HepG2 (cell line): Measurements from ENCODE around the gene BACH2. TPM values are rescaled to one million over a fixed set of nuclear protein-coding genes. Genes with fewer than 3 reads are reported as not detected.

ENCODE experiments used
- ATAC-seq: fragments of 200-7000 bp; cut with Tn5 transposase; 3 replicates; pipeline ENCODE4 v1.9.1; 2020; ENCODE audit warnings: mild to moderate bottlenecking, moderate library complexity
- BruUV-seq: library from RNA; stranded (reverse); fragments of 400-500 nt; replicated peaks from 2 replicates; lab custom pipeline; 2021; lab: Mats Ljungman, UMichigan
- CTCF ChIA-PET: fragments of 300-600 bp; formaldehyde crosslinking; extraction: SDS; loops from one replicate; lab custom pipeline; 2021; ENCODE audit warnings: low total read pairs, inconsistent platforms, low intra/inter-chr PET ratio; lab: Yijun Ruan, JAX
- POLR2A ChIA-PET: fragments of 350-600 bp; sonication (Branson Sonifier 250); formaldehyde crosslinking; loops from one replicate; lab custom pipeline; 2020; ENCODE audit warnings: antibody characterized with exemption, inconsistent platforms; lab: Yijun Ruan, JAX
- DNase-seq: peaks from one replicate; pipeline ENCODE4 v3.0.0-alpha.2; 2015; ENCODE audit warnings: low spot score
- FAIRE-seq: peaks from 3 replicates; lab custom pipeline; 2011; peaks lifted over from hg19 to GRCh38; lab: Jason Lieb, UNC
- H2AFZ ChIP-seq: one replicate; pipeline ENCODE4 v1.6.1; 2011; ENCODE audit warnings: low read length, inconsistent platforms
- H3K27ac ChIP-seq: fragments of 300-600 bp; 3 replicates; pipeline ENCODE4 v1.8.0; 2011; ENCODE audit warnings: mixed run types, mild to moderate bottlenecking, mixed read lengths, low read length, inconsistent platforms; ENCODE audit not compliant: insufficient read depth; ENCODE audit errors: extremely low read length
- H3K27me3 ChIP-seq, 2 experiments: fragments of 200-600 bp in 1 of 2; 2 replicates in 1 of 2; 3 replicates in 1 of 2; pipeline versions ENCODE4 v1.6.0 to v1.8.0; 2011; ENCODE audit warnings: low read length in 2 of 2, mild to moderate bottlenecking in 2 of 2, moderate library complexity in 2 of 2, inconsistent platforms in 1 of 2; ENCODE audit not compliant: insufficient read depth in 2 of 2, control insufficient read depth in 1 of 2
- H3K36me3 ChIP-seq, 2 experiments: fragments of 200-600 bp in 1 of 2; replicated peaks in 1 of 2; 2 replicates in 1 of 2; 3 replicates in 1 of 2; pipeline versions ENCODE4 v1.5.1 to v1.8.0; 2011; ENCODE audit warnings: low read length in 2 of 2, inconsistent platforms in 1 of 2; ENCODE audit not compliant: insufficient read depth in 2 of 2, control insufficient read depth in 1 of 2
- H3K4me1 ChIP-seq: 2 replicates; pipeline ENCODE4 v1.5.1; 2012; ENCODE audit warnings: low read length, inconsistent platforms; ENCODE audit not compliant: insufficient read depth
- H3K4me2 ChIP-seq: 2 replicates; pipeline ENCODE4 v1.6.0; 2011; ENCODE audit warnings: low read depth, low read length, inconsistent platforms
- H3K4me3 ChIP-seq, 3 experiments: fragments of 200-600 bp in 1 of 3; sonication (generic), shearing (Covaris generic) in 1 of 3; replicated peaks in 1 of 3; 2 replicates each; pipeline ENCODE4 v1.5.1; 2011 to 2016; ENCODE audit warnings: low read length in 3 of 3, inconsistent platforms in 2 of 3, low read depth in 2 of 3, mild to moderate bottlenecking in 2 of 3, control low read depth in 1 of 3, mixed read lengths in 1 of 3; ENCODE audit not compliant: insufficient read depth in 1 of 3
- H3K79me2 ChIP-seq: one replicate; pipeline ENCODE4 v1.6.1; 2011; ENCODE audit warnings: low read length, inconsistent platforms; ENCODE audit not compliant: insufficient read depth
- H3K9ac ChIP-seq: 2 replicates; pipeline ENCODE4 v1.6.0; 2011; ENCODE audit warnings: mild to moderate bottlenecking, low read depth, low read length, inconsistent platforms; ENCODE audit not compliant: insufficient read depth
- H3K9me3 ChIP-seq: 2 replicates; pipeline ENCODE4 v1.5.1; 2012; ENCODE audit warnings: mild to moderate bottlenecking, low read length
- H4K20me1 ChIP-seq: 2 replicates; pipeline ENCODE4 v1.6.0; 2011; ENCODE audit warnings: inconsistent platforms, mild to moderate bottlenecking, low read length, moderate library complexity; ENCODE audit not compliant: insufficient read depth
- CCDC6 ChIP-seq: sonication (generic); formaldehyde crosslinking; IDR thresholded peaks from 2 replicates; pipeline ENCODE4 v1.8.1; 2022; ENCODE audit warnings: mild to moderate bottlenecking, missing genetic modification reagents, moderate library complexity
- HDAC2 ChIP-seq: sonication (generic); formaldehyde crosslinking; IDR thresholded peaks from 2 replicates; pipeline ENCODE4 v1.4.0; 2020; ENCODE audit warnings: missing genetic modification reagents
- SMAD3 ChIP-seq: sonication (generic); formaldehyde crosslinking; IDR thresholded peaks from 2 replicates; pipeline ENCODE4 v1.4.0; 2020; ENCODE audit warnings: missing genetic modification reagents
- SP4 ChIP-seq: sonication (generic); formaldehyde crosslinking; IDR thresholded peaks from 2 replicates; pipeline ENCODE4 v1.8.1; 2023; ENCODE audit warnings: mild to moderate bottlenecking, missing genetic modification reagents
- SP5 ChIP-seq: IDR thresholded peaks from 2 replicates; pipeline ENCODE4 v1.6.1; 2016; ENCODE audit warnings: low read depth, borderline replicate concordance
- SUZ12 ChIP-seq: fragments of 150-350 bp; IDR thresholded peaks from 2 replicates; pipeline ENCODE4 v1.6.1; 2014; ENCODE audit warnings: low read depth, low read length
- THYN1 ChIP-seq: sonication (generic); formaldehyde crosslinking; IDR thresholded peaks from 2 replicates; pipeline ENCODE4 v1.8.1; 2023; ENCODE audit warnings: low read depth, mild to moderate bottlenecking, moderate library complexity, missing genetic modification reagents, borderline replicate concordance
- ZBTB10 ChIP-seq: sonication (generic); formaldehyde crosslinking; IDR thresholded peaks from 2 replicates; pipeline ENCODE4 v1.4.0; 2020; ENCODE audit warnings: missing genetic modification reagents, borderline replicate concordance
- ZBTB43 ChIP-seq: sonication (generic); formaldehyde crosslinking; conservative IDR thresholded peaks from 2 replicates; pipeline ENCODE4 v1.4.0; 2020; ENCODE audit warnings: missing genetic modification reagents
- ZNF207 ChIP-seq: fragments of 450-650 bp; IDR thresholded peaks from 2 replicates; pipeline ENCODE4 v1.6.1; 2016; ENCODE audit warnings: antibody characterized with exemption, borderline replicate concordance
- ZNF263 ChIP-seq: sonication (generic); formaldehyde crosslinking; IDR thresholded peaks from 2 replicates; pipeline ENCODE4 v1.4.0; 2020; ENCODE audit warnings: missing genetic modification reagents
- ZNF275 ChIP-seq: sonication (generic); formaldehyde crosslinking; IDR thresholded peaks from 2 replicates; pipeline ENCODE4 v1.8.0; 2022; ENCODE audit warnings: missing genetic modification reagents, mild to moderate bottlenecking, inconsistent platforms, borderline replicate concordance
- ZNF282 ChIP-seq: fragments of 450-650 bp; IDR thresholded peaks from 2 replicates; pipeline ENCODE4 v1.6.1; 2018; ENCODE audit not compliant: partially characterized antibody
- ZNF354B ChIP-seq: sonication (generic); formaldehyde crosslinking; IDR thresholded peaks from 2 replicates; pipeline ENCODE4 v1.8.0; 2022; ENCODE audit warnings: mild to moderate bottlenecking, missing genetic modification reagents
- ZNF781 ChIP-seq: sonication (generic); formaldehyde crosslinking; IDR thresholded peaks from 2 replicates; pipeline ENCODE4 v1.5.1; 2020; ENCODE audit warnings: borderline replicate concordance, mild to moderate bottlenecking, missing genetic modification reagents; ENCODE audit errors: not compliant biosample characterization
- ZNF841 ChIP-seq: sonication (generic); formaldehyde crosslinking; IDR thresholded peaks from 2 replicates; pipeline ENCODE4 v1.8.1; 2023; ENCODE audit warnings: missing genetic modification reagents, borderline replicate concordance
- ZXDC ChIP-seq: sonication (generic); formaldehyde crosslinking; IDR thresholded peaks from 2 replicates; pipeline ENCODE4 v1.5.0; 2020; ENCODE audit warnings: mild to moderate bottlenecking, missing genetic modification reagents
- whole genome bisulfite sequencing: methylation state at CpG from one replicate; pipeline ENCODE4 v1.1.6; 2017; ENCODE audit warnings: low lambda C conversion rate; 5-methylcytosine and 5-hydroxymethylcytosine counted together
- in situ Hi-C: cut with HindIII; loops from 2 replicates; pipeline ENCODE4 v1.10.0; 2017; ENCODE audit warnings: low pct_unique_long_range_greater_than_20kb; ENCODE audit not compliant: extremely low pct_ligation_motif_present
- intact Hi-C: fragments of 100-400 bp; cut with micrococcal nuclease; formaldehyde crosslinking; loops from one replicate; pipeline ENCODE4 v1.10.0; 2022; ENCODE audit not compliant: unreplicated experiment
- polyA plus RNA-seq, 8 experiments: library from polyadenylated mRNA; depleted of rRNA in 3 of 8; stranded (reverse) in 7 of 8; unstranded in 1 of 8; fragments of >200 nt; fragmentation: Illumina TruSeq in 4 of 8; extraction: Trizol in 4 of 8; gene quantifications; 2 replicates each; pipeline versions ENCODE4 v1.2.1 to v1.2.3, GENCODE V29; 2011 to 2016; ENCODE audit warnings: low read depth in 4 of 8, missing spikeins in 1 of 8, mixed read lengths in 1 of 8; ENCODE audit not compliant: insufficient read depth in 1 of 8
- total RNA-seq, 5 experiments: library from RNA; depleted of rRNA; stranded (reverse); fragments of >200 nt; fragmentation: Illumina TruSeq; extraction: Trizol; gene quantifications; 2 replicates each; pipeline ENCODE4 v1.2.3, GENCODE V29; 2016; ENCODE audit warnings: low read depth in 1 of 5

The BACH2 gene
- total and polyA plus RNA-seq, 2 of the 13 experiments (the other 11 are each of a cell fraction or from before 2014, with no cell fraction given): 0.01 TPM; not detected in 1

GRCh38 chr6:90219209-90219985 lies 77.2 kb downstream of the BACH2 start:
- ATAC-seq (no peak), FAIRE-seq (no peak), DNase-seq (no peak)
- Histone ChIP-seq H3K9ac (no peak overlapping the region), H3K27me3 (no peaks in the 10 kb centered on the region; a peak in 2 of 5 replicates), H3K27ac (no peak overlapping the region), H3K79me2 (no peaks in the 10 kb centered on the region), H3K9me3 (no peaks in the 10 kb centered on the region), H2AFZ (no peak overlapping the region), H3K36me3 (no peaks in the 10 kb centered on the region), H4K20me1 (no peaks in the 10 kb centered on the region), H3K4me1 (peaks cover 31% of the 10 kb centered on the region), H3K4me3 (no peak overlapping the region), H3K4me2 (no peak overlapping the region)
- intact Hi-C loops: no loop called here
- CTCF ChIA-PET: no interaction called here
- 59% methylated on average over 14 of the region's 14 CpGs for WGBS
- BruUV-seq: no TSS peak
- in situ Hi-C loops: no loop called here
- POLR2A ChIA-PET: no interaction called here
- TF ChIP-seq CCDC6 (no peak), HDAC2 (CRISPR knock-in tag) (no peak), ZNF207 (no peak), ZNF841 (no peak), SUZ12 (no peak), ZNF263 (no peak), SP5 (no peak), ZBTB43 (CRISPR knock-in tag) (no peak), SP4 (CRISPR knock-in tag) (no peak), ZBTB10 (CRISPR knock-in tag) (no peak), SMAD3 (CRISPR knock-in tag) (no peak), ZXDC (CRISPR knock-in tag) (no peak), ZNF275 (CRISPR knock-in tag) (no peak), ZNF354B (CRISPR knock-in tag) (no peak), ZNF282 (no peak), THYN1 (CRISPR knock-in tag) (no peak), ZNF781 (CRISPR knock-in tag) (no peak)
